SU-DHL-6 (cell line): ENCODE data around the gene PHF1.

Experiments
- CTCF ChIP-seq: fragments of 200-600 bp; sonication (generic); IDR thresholded peaks from one replicate; pipeline ENCODE4 v1.5.1; 2017; ENCODE audit warnings: antibody characterized with exemption, mild to moderate bottlenecking, low read length, moderate library complexity; ENCODE audit not compliant: insufficient read depth, poor library complexity, severe bottlenecking
- EZH2phosphoT487 ChIP-seq: fragments of 200-600 bp; sonication (generic), shearing (Covaris generic); conservative IDR thresholded peaks from 2 replicates; pipeline ENCODE4 v1.6.1; 2018; ENCODE audit warnings: mild to moderate bottlenecking, antibody characterized with exemption, low read length, moderate library complexity, mixed read lengths

GRCh38 chr6:33432546-33432945, 21.7 kb downstream of the PHF1 start:
- no peak for TF ChIP-seq CTCF
- no peak for TF ChIP-seq EZH2phosphoT487
